OCI-LY7 (cell line): ENCODE measurements around the gene LDLRAP1. TPM values are rescaled to one million over a fixed set of nuclear protein-coding genes. Genes with fewer than 3 reads are reported as not detected.

ENCODE experiments used
- BruUV-seq: library from RNA; stranded (reverse); fragments of 400-500 nt; replicated peaks from 2 replicates; lab custom pipeline; 2021; lab: Mats Ljungman, UMichigan
- CTCF ChIA-PET: fragments of 300-600 bp; sonication (Branson Sonifier 250); formaldehyde crosslinking; loops from one replicate; lab custom pipeline; 2022; ENCODE audit warnings: antibody characterized with exemption; ENCODE audit not compliant: unreplicated experiment; lab: Charles Lee
- POLR2A ChIA-PET: fragments of 300-600 bp; sonication (Branson Sonifier 250); formaldehyde crosslinking; loops from one replicate; lab custom pipeline; 2022; ENCODE audit warnings: antibody characterized with exemption; lab: Charles Lee
- DNase-seq: peaks from one replicate; pipeline ENCODE4 v3.0.0-alpha.2; 2015; ENCODE audit warnings: low spot score
- H2AFZ ChIP-seq: fragments of 200-600 bp; sonication (generic), shearing (Covaris generic); 2 replicates; pipeline ENCODE4 v1.6.1; 2014; ENCODE audit warnings: mild to moderate bottlenecking, antibody characterized with exemption, low read length, moderate library complexity
- H3K27ac ChIP-seq: fragments of 200-600 bp; sonication (generic); 2 replicates; pipeline ENCODE4 v1.5.1; 2014; ENCODE audit warnings: mixed run types, low read depth, mild to moderate bottlenecking, moderate library complexity, low read length, inconsistent platforms; ENCODE audit not compliant: poor library complexity, severe bottlenecking
- H3K36me3 ChIP-seq: fragments of 200-600 bp; sonication (generic); 2 replicates; pipeline ENCODE4 v1.6.1; 2014; ENCODE audit warnings: mild to moderate bottlenecking, antibody characterized with exemption, low read length, moderate library complexity, mixed read lengths; ENCODE audit not compliant: insufficient read depth
- H3K4me1 ChIP-seq: fragments of 200-600 bp; sonication (generic); 2 replicates; pipeline ENCODE4 v1.5.1; 2014; ENCODE audit warnings: mild to moderate bottlenecking, low read length; ENCODE audit not compliant: insufficient read depth, poor library complexity, severe bottlenecking
- H3K4me2 ChIP-seq: fragments of 200-600 bp; sonication (generic); 2 replicates; pipeline ENCODE4 v1.6.1; 2014; ENCODE audit warnings: mild to moderate bottlenecking, low read length
- H3K4me3 ChIP-seq: fragments of 200-600 bp; sonication (generic); 2 replicates; pipeline ENCODE4 v1.5.1; 2014; ENCODE audit warnings: mild to moderate bottlenecking, low read depth, low read length; ENCODE audit not compliant: poor library complexity, severe bottlenecking
- H3K79me2 ChIP-seq: fragments of 200-600 bp; sonication (generic); 2 replicates; pipeline ENCODE4 v1.6.1; 2016; ENCODE audit warnings: low read depth, mild to moderate bottlenecking, low read length, moderate library complexity, mixed read lengths; ENCODE audit not compliant: insufficient read depth
- H3K9me2 ChIP-seq: fragments of 200-600 bp; sonication (generic); 2 replicates; pipeline ENCODE4 v1.6.1; 2016; ENCODE audit warnings: mild to moderate bottlenecking, low read length, mixed read lengths; ENCODE audit not compliant: insufficient read depth
- H3K9me3 ChIP-seq: fragments of 200-600 bp; sonication (generic); 2 replicates; pipeline ENCODE4 v1.6.1; 2014; ENCODE audit warnings: mild to moderate bottlenecking, mixed run types, low read length, mixed read lengths
- H4K20me1 ChIP-seq: fragments of 200-600 bp; sonication (generic); 2 replicates; pipeline ENCODE4 v1.6.1; 2014; ENCODE audit warnings: mild to moderate bottlenecking, antibody characterized with exemption, low read length, moderate library complexity, mixed read lengths; ENCODE audit not compliant: insufficient read depth
- CTCF ChIP-seq: fragments of 200-600 bp; sonication (generic); conservative IDR thresholded peaks from 2 replicates; pipeline ENCODE4 v1.5.1; 2014; ENCODE audit warnings: mild to moderate bottlenecking, antibody characterized with exemption, low read length, moderate library complexity, mixed read lengths
- EZH2phosphoT487 ChIP-seq: fragments of 200-600 bp; sonication (generic); IDR thresholded peaks from 2 replicates; pipeline ENCODE4 v1.6.1; 2018; ENCODE audit warnings: low read depth, borderline replicate concordance, mild to moderate bottlenecking, mixed run types, antibody characterized with exemption, low read length, moderate library complexity, mixed read lengths
- intact Hi-C: fragments of 100-400 bp; cut with micrococcal nuclease; formaldehyde crosslinking; loops from one replicate; pipeline ENCODE4 v1.10.0; 2022; ENCODE audit not compliant: unreplicated experiment
- total RNA-seq, 2 experiments: library from RNA; depleted of rRNA in 1 of 2; stranded (reverse); fragments of >200 nt in 1 of 2; shearing (Covaris generic) in 1 of 2; gene quantifications; 2 replicates each; pipeline ENCODE4 v1.2.3, GENCODE V29; 2014 to 2022

Gene LDLRAP1
- total RNA-seq, 2 experiments from 2014 or later = 14.9 to 36.2 TPM

- Histone ChIP-seq H3K36me3 (no peaks in the 10 kb centered on the region), H3K27ac (no peak overlapping the region), H2AFZ (no peak overlapping the region), H3K4me1 (peaks cover 4% of the 10 kb centered on the region), H3K4me2 (no peak overlapping the region), H3K9me3 (no peaks in the 10 kb centered on the region), H3K9me2 (no peaks in the 10 kb centered on the region), H3K4me3 (no peak overlapping the region), H3K79me2 (no peaks in the 10 kb centered on the region), H4K20me1 (no peaks in the 10 kb centered on the region)
- CTCF ChIA-PET = interaction anchor here (0.6 to 1.3 kb wide), 3 partner anchors 10 to 77 kb away, joined by 3 to 8 read pairs (median 5); no protein-coding TSS in a partner anchor
- no TSS peak for BruUV-seq
- no peak for DNase-seq
- TF ChIP-seq EZH2phosphoT487 (no peak), CTCF (no peak)
- intact Hi-C loops = loop anchor here (5.0 kb wide), 1 partner anchor 290 kb away; no protein-coding TSS in a partner anchor
- POLR2A ChIA-PET = interaction anchor here (0.6 to 0.7 kb wide), 2 partner anchors 198 to 288 kb away, joined by 3 to 4 read pairs; no protein-coding TSS in a partner anchor
Observed at GRCh38 chr1:25522031-25522655, 21.3 kb upstream of the LDLRAP1 start.

GRCh38 chr1:25523542-25523941, 19.9 kb upstream of the LDLRAP1 start:
- H3K36me3 ChIP-seq = no peaks in the 10 kb centered on the region
- no peak overlapping the region for H2AFZ ChIP-seq
- H3K27ac ChIP-seq = no peak overlapping the region
- H3K9me3 ChIP-seq = no peaks in the 10 kb centered on the region
- peaks cover 4% of the 10 kb centered on the region for H3K4me1 ChIP-seq
- no peak overlapping the region for H3K4me3 ChIP-seq
- H3K4me2 ChIP-seq = no peak overlapping the region
- TF ChIP-seq CTCF (peak; percentile 54), EZH2phosphoT487 (no peak)
- BruUV-seq = no TSS peak
- H3K9me2 ChIP-seq = no peaks in the 10 kb centered on the region
- CTCF ChIA-PET = no interaction called here
- peak; percentile 18 for DNase-seq
- no peaks in the 10 kb centered on the region for H4K20me1 ChIP-seq
- POLR2A ChIA-PET = no interaction called here
- H3K79me2 ChIP-seq = no peaks in the 10 kb centered on the region
- intact Hi-C loops = loop anchor here (5.0 kb wide), 1 partner anchor 289 kb away; no protein-coding TSS in a partner anchor
